Measurements from ENCODE around the gene HARBI1. TPM values are rescaled to one million over a fixed set of nuclear protein-coding genes. Genes with fewer than 3 reads are reported as not detected.

Gene HARBI1
- total and polyA plus RNA-seq, 2 donors: 2.0 to 3.3 TPM

DNA sequence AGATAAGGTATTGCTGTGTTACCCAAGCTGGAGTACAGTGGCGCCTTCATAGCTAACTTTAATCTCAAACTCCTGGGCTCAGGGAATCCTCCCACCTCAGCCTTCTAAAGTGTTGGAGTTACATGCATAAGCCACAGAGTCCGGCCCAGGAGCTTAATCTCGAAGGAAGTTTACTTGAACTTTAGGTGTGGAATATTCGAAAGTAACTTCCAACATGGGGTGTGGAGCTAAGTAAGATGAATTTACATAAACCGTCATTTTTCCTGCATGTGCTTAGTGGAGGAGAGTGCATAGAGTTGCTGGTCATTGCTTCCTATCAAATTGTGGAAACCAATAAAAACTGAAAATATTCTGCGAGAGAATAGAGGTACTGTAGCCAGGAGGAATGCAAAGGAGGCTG lies 1.8 kb upstream of the HARBI1 start:
- 73% methylated on average over 6 of the region's 6 CpGs for WGBS
- Histone ChIP-seq H3K36me3 (ENCODE audit: insufficient read depth) (no peaks in the 10 kb centered on the region), H3K4me1 (ENCODE audit: insufficient read depth) (peaks cover 3% of the 10 kb centered on the region), H3K27ac (ENCODE audit: low read depth) (no peak overlapping the region), H3K4me3 (ENCODE audit: low read depth, low read length) (peak overlapping the region; percentile 13)
- no peak for DNase-seq (ENCODE audit: extremely low spot score)

DNA sequence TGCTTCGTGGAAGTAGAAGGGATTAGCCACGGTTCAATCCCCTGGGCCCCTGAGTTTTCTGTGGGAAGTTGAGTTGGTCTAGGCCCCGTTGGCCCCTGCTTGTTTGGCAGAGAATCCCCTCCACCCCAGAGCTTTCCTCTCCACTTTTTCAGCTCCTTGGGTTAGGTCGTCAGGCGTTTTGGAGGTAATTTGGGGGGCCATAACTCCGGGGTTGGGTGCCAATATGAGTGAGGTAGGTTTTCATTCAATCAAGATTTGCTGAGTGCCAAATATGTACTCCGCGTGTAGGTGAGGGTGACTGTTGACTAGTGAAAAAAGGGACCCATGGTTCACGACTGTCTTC lies 916 bp upstream of the HARBI1 start:
- no peak for DNase-seq (ENCODE audit: extremely low spot score)
- Histone ChIP-seq H3K27ac (ENCODE audit: low read depth) (peak overlapping the region; percentile 87), H3K4me3 (ENCODE audit: low read depth, low read length) (peak overlapping the region; percentile 85), H3K36me3 (ENCODE audit: insufficient read depth) (no peaks in the 10 kb centered on the region), H3K4me1 (ENCODE audit: insufficient read depth) (peaks cover 3% of the 10 kb centered on the region)
- 6% methylated on average over 9 of the region's 9 CpGs for WGBS

DNA sequence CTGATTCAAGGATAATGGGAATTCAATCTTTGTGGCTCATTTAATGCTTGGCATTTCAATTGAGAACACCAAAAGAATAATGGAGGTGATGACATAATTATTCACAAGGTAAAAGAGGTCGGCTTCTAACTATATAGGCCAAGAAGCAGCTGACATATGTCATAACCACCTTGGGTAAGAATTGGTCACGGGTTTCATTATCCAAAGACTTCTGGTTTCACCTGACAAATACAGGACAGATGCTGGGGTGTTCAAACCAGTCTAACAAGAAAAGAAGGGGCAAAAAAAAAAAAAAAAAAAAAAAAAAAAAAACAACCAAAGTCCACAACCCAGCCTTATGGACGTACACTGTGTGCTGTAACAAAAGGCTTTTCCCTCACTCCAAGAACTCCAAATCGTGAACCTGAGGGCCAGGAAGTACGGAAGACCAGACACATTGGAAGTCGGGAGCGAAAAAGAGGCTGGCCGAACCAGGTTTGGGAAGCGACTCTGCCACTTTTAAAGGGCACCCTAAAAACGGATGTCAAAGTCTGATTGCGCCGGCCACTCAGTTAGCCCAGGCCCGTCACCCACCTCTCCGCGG lies 385 bp downstream of the HARBI1 start:
- peak; percentile 31 for DNase-seq (ENCODE audit: extremely low spot score)
- WGBS: 2% methylated on average over 15 of the region's 15 CpGs
- peak overlapping the region; percentile 85 for H3K4me3 ChIP-seq (ENCODE audit: low read depth, low read length)

DNA sequence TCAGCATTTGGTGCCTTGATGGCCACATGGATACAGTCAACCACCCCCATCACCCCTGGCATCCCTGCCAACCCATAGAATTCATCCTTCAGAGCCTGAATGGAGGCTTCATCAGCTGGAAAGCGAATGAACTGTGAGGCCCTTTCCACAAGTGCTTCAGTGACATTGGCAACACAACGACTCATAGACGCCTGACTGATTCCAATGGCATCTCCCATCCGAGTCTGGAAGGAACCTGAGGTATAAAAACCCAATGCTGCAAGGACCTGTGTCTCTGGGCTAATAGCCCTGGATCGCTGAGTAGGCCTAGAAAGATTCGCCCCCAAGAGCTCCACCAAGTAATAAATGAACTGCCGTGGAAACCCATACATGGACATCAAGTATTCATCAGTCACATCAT lies 1.3 kb downstream of the HARBI1 start:
- peaks cover 3% of the 10 kb centered on the region for H3K4me1 ChIP-seq (ENCODE audit: insufficient read depth)
- H3K36me3 ChIP-seq (ENCODE audit: insufficient read depth): no peaks in the 10 kb centered on the region
- H3K4me3 ChIP-seq (ENCODE audit: low read depth, low read length): no peak overlapping the region
- H3K27ac ChIP-seq (ENCODE audit: low read depth): no peak overlapping the region
- DNase-seq (ENCODE audit: extremely low spot score): no peak
- WGBS: 95% methylated on average over 7 of the region's 7 CpGs

More for the DNA sequence above, 385 bp downstream of the HARBI1 start:
- Histone ChIP-seq H3K36me3 (ENCODE audit: insufficient read depth) (no peaks in the 10 kb centered on the region), H3K27ac (ENCODE audit: low read depth) (peak overlapping the region; percentile 87), H3K4me1 (ENCODE audit: insufficient read depth) (peaks cover 3% of the 10 kb centered on the region)

DNA sequence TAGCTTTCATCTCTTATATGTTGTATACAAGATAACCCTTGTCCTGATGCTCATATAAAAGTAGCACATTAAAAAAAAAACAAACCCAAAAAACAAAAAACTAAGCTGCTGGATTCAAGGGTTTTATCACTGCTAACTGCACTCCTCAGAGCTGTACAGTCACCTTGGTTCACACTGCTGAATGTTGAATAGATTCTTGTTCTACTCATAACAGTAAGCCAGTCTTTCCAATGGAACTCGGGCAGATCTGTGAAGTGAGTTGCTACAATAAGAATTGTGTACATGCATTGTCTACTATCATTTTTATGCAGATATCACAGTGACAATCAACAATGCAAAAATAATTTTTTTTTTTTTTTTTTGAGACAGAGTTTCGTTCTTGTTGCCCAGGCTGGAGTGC lies 4.7 kb downstream of the HARBI1 start:
- Histone ChIP-seq H3K4me3 (ENCODE audit: low read depth, low read length) (no peak overlapping the region), H3K36me3 (ENCODE audit: insufficient read depth) (no peaks in the 10 kb centered on the region), H3K27ac (ENCODE audit: low read depth) (no peak overlapping the region), H3K4me1 (ENCODE audit: insufficient read depth) (no peaks in the 10 kb centered on the region)
- DNase-seq (ENCODE audit: extremely low spot score): no peak
- WGBS: 93% methylated on average over 2 of the region's 2 CpGs

DNA sequence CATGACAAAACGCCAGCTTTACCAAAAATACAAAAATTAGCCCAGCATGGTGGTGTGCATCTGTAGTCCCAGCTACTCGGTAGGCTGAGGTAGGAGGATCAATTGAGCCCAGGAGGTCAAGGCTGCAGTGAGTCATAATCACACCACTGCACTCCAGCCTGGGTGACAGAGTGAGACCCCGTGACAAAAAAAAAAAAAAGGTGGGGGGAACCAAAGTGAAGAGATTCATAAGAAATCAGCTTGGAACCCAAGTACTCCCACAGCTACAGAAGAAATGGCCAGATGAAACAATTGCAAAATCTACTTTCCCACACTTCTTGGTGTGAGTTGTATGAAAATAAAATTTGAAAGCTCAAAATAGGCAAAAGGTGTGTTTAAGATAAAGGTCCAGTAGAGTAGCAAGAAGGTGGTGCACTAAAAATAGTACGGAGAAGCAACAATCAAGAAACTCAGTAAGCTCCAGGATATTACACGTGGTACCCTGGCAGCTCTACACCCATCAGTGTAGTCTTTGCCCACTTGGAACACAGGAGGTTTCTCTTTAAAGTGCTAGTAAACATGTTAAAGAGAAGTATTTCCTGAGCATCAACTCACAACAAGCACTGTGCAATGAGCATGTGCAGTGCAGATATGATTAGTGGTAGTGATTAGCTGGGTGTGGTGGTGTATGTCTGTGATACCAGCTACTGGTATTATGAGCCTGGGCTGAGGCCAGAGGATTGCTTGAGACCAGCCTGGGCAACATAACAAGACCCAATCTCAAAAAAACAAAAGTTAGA lies 5.3 kb downstream of the HARBI1 start:
- no peak for DNase-seq (ENCODE audit: extremely low spot score)
- Histone ChIP-seq H3K4me1 (ENCODE audit: insufficient read depth) (no peaks in the 10 kb centered on the region), H3K4me3 (ENCODE audit: low read depth, low read length) (no peak overlapping the region), H3K27ac (ENCODE audit: low read depth) (no peak overlapping the region), H3K36me3 (ENCODE audit: insufficient read depth) (no peaks in the 10 kb centered on the region)
- WGBS: 86% methylated on average over 5 of the region's 5 CpGs

DNA sequence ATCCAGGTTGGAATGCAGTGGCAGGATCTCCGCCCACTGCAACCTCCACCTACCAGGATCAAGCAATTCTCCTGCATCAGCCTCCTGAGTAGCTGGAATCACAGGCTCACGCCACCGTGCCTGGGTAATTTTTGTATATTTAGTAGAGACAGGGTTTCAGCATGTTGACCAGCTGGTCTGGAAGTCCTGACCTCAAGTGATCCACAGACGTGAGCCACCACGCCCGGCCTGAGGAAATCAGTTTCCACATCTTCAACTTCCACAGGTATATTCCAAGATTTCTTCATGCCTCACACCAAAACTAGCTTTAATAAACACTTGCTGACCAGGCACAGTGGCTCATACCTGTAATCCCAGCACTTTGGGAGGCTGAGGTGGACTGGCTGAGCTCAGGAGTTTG lies 7.6 kb downstream of the HARBI1 start:
- WGBS: 94% methylated on average over 6 of the region's 6 CpGs
- H3K4me1 ChIP-seq (ENCODE audit: insufficient read depth): no peaks in the 10 kb centered on the region
- no peaks in the 10 kb centered on the region for H3K36me3 ChIP-seq (ENCODE audit: insufficient read depth)
- no peak overlapping the region for H3K27ac ChIP-seq (ENCODE audit: low read depth)
- no peak overlapping the region for H3K4me3 ChIP-seq (ENCODE audit: low read depth, low read length)
- DNase-seq (ENCODE audit: extremely low spot score): no peak

DNA sequence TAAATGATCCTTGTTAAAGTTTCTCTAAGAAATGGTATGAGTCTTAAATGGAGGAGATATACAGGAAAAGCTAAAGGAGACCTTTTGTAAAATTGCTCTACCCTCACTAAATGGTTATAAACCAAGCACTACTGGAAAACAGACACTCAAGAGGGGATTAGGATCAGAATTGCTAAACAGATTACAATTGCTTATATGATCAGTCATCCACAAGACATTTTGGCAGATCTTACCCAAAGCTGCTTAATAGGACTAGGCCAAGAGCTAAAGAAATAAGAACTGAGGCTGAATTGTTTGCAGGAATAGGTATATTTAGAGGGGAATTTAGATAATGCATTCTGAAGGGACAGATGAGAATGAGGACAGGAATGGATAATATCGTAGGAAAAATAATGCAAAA lies 9.5 kb downstream of the HARBI1 start:
- 58% methylated on average over 1 of the region's 1 CpG for WGBS
- Histone ChIP-seq H3K4me1 (ENCODE audit: insufficient read depth) (no peaks in the 10 kb centered on the region), H3K27ac (ENCODE audit: low read depth) (no peak overlapping the region), H3K4me3 (ENCODE audit: low read depth, low read length) (no peak overlapping the region), H3K36me3 (ENCODE audit: insufficient read depth) (no peaks in the 10 kb centered on the region)
- no peak for DNase-seq (ENCODE audit: extremely low spot score)

DNA sequence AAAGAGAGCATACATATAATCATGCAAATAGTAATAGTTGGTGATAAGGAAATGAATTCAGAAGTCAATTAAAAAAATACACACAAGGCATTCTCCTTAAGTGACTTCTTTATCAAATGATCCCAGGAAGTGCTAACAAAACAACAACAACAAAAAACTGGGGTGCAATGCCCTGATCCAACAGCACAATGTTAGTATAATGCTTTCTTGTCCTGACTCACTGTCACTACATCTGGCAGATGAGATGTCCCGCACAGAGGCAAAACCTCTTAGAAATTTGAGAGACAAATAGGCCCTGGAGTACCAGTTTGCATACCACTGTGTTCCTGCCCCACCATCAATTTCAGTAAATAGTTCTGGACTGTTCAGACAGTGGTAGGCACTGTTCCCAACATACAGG lies 12.2 kb downstream of the HARBI1 start:
- no peaks in the 10 kb centered on the region for H3K36me3 ChIP-seq (ENCODE audit: insufficient read depth)
- 90% methylated on average over 1 of the region's 1 CpG for WGBS
- no peak overlapping the region for H3K27ac ChIP-seq (ENCODE audit: low read depth)
- no peaks in the 10 kb centered on the region for H3K4me1 ChIP-seq (ENCODE audit: insufficient read depth)
- no peak for DNase-seq (ENCODE audit: extremely low spot score)
- H3K4me3 ChIP-seq (ENCODE audit: low read depth, low read length): no peak overlapping the region

DNA sequence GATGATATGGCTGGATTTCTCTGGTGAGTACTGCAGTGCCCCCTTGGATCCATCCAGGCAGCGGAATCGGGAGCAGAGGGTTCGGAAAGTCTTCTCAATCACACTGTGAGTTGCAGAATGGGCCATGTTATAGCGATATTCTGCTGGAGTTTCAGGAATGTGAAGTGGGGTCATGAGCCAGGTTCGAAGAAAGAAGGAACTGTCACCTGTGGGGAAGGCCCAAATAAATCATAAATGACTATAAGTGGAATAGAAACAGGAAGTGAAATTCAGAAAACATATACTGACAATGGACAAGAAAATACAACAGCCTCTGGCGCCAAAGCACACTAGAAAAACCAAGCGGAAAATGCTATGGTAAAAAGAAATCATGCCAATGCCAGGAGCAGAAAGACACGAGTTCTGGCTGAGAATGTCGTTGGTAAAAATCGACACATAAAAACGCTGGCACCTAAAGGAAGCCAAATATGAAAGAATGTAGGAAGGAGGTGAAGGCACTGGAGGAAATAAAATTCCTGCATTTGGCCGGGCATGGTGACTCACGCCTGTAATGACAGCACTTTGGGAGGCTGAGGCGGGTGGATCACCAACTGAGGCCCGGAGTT lies 13.2 kb downstream of the HARBI1 start:
- no peak for DNase-seq (ENCODE audit: extremely low spot score)
- Histone ChIP-seq H3K4me1 (ENCODE audit: insufficient read depth) (no peaks in the 10 kb centered on the region), H3K4me3 (ENCODE audit: low read depth, low read length) (no peak overlapping the region), H3K27ac (ENCODE audit: low read depth) (no peak overlapping the region), H3K36me3 (ENCODE audit: insufficient read depth) (no peaks in the 10 kb centered on the region)
- WGBS: 91% methylated on average over 15 of the region's 15 CpGs

DNA sequence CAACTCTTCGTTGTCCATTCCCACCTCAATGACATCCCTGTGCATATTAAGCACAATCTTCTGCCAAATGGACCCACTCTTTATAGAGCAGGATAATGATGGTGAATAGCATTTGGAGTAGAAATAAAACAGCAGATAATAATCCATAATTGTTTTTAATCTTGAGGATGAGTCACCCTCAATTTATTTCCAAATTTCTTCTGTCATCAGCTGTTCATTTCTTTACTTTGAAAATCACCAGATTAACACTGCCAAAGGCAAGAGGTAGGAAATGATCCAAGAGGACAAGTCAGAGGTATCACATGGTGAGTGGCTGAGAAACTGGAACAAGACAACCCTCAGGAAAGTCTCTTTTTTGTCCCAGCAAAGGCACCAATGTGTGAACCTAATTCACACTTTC lies 15.9 kb downstream of the HARBI1 start:
- Histone ChIP-seq H3K27ac (ENCODE audit: low read depth) (no peak overlapping the region), H3K4me1 (ENCODE audit: insufficient read depth) (no peaks in the 10 kb centered on the region), H3K4me3 (ENCODE audit: low read depth, low read length) (no peak overlapping the region), H3K36me3 (ENCODE audit: insufficient read depth) (no peaks in the 10 kb centered on the region)
- no peak for DNase-seq (ENCODE audit: extremely low spot score)
- 76% methylated on average over 1 of the region's 1 CpG for WGBS

DNA sequence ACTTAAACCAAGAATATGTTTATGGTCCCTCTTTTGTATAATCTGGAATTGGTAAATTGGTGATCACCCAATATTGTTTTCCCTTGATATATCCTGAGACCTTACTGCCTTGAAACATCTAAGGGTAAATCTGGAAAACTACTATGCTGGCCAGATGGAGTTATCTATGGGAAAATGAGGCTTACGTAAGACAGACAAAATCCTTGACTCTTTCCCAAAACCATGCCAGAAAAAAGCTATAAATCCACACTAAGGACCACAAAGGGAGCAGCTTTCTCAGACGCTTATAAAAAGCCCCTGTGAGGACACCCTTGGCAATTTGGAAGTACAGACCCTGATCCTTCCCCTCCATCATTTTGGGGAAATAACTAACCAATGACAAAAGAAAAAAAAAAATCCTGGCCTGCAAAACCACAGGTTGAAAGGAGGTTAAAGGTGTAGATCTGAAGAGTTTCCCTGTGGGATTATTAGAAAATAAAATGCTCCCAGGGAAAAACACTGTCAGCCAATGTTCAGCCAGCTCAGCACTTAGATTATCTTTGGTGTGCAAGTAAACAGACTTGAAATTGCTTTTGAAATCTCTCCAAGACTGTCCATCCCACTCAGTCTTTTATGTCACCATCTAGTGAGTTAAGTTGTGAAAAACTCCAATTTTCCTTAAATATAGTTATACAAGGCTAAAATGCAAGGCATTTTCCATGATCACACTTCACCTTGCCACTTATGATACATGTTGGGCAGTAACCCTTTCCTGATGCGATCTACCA lies 16.6 kb downstream of the HARBI1 start:
- no peak for DNase-seq (ENCODE audit: extremely low spot score)

DNA sequence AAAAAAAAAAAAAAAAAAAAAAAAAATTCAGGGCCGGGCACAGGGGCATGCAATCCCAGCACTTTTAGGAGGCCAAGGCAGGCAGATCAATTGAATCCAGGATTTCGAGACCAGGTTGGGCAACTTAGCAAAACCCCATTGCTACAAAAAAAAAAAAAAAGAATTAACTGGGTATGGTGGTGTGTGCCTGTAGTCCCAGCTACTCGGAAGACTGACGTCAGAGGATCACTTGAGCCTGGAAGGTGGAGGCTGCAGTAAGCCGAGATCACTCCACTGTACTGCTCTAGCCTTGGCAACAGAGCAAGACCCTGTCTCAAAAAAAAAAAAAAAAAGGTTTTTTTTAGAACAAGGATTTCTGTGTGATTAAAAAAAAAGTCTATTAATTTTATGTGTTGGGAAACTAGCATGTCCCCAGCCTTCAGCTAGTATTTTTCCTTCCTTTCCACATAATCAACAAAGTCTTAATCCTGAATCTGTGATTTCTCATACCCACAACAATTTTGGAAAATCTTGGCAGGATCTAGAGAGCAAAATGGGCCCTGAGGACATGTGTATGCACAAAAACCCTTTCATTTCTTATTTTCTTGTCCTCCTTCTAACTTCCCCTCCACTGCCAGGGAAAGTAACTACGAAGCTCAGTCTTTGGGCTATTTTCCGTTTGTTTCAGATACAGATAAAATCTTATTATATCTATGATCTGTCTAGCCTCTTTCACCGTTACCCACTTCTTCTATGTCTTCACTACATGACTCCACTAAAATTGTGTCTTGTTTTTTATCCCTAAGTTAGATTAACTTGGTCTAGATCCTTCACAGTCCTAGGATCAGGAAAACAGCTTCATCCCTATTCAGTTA lies 17.5 kb downstream of the HARBI1 start:
- no peak overlapping the region for H3K27ac ChIP-seq (ENCODE audit: low read depth)
- H3K36me3 ChIP-seq (ENCODE audit: insufficient read depth): no peaks in the 10 kb centered on the region
- no peaks in the 10 kb centered on the region for H3K4me1 ChIP-seq (ENCODE audit: insufficient read depth)
- DNase-seq (ENCODE audit: extremely low spot score): no peak
- no peak overlapping the region for H3K4me3 ChIP-seq (ENCODE audit: low read depth, low read length)
- 80% methylated on average over 8 of the region's 8 CpGs for WGBS

More for the DNA sequence above, 16.6 kb downstream of the HARBI1 start:
- Histone ChIP-seq H3K4me3 (ENCODE audit: low read depth, low read length) (no peak overlapping the region), H3K27ac (ENCODE audit: low read depth) (no peak overlapping the region), H3K36me3 (ENCODE audit: insufficient read depth) (no peaks in the 10 kb centered on the region), H3K4me1 (ENCODE audit: insufficient read depth) (no peaks in the 10 kb centered on the region)
- WGBS: 63% methylated on average over 3 of the region's 3 CpGs
